ENCODE results near the gene RCOR1.

RCOR1 gene

DNA sequence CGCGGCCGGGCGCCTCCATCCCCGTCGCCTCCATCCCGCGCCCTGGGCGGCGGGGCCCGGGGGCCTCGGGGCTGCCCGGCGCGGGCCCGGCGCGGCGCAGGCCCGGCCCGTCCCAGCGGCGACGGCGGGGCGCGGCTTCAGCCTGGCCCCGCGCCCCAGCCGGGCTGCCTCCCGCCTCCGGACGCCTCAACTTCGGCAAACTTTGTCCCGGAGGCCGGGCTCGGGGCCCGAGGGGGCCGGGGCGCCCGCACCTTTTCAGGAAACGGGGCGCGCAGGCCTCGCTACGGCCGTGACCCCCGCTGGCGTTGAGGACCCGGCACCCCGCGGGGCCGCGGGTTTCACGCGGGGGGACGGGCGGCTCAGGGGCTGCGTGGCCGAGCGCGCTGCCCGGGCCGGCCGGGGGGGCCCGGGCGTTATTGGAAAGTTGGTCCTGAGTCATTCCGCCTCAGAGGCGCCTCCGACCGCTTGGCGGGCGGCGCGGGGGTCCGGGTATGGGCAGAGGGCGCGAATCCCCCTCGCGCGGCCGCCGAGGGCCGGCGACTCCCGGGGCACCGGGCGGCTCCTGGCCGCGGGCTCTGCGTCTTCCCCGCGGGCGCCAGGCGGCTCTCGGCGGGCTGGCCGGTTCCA, 185.4 kb downstream of the RCOR1 start:
- DNase-seq (ENCODE audit: insufficient read length, low spot score) (no peak), FAIRE-seq (no peak)
- TF ChIP-seq, protein P1, sequence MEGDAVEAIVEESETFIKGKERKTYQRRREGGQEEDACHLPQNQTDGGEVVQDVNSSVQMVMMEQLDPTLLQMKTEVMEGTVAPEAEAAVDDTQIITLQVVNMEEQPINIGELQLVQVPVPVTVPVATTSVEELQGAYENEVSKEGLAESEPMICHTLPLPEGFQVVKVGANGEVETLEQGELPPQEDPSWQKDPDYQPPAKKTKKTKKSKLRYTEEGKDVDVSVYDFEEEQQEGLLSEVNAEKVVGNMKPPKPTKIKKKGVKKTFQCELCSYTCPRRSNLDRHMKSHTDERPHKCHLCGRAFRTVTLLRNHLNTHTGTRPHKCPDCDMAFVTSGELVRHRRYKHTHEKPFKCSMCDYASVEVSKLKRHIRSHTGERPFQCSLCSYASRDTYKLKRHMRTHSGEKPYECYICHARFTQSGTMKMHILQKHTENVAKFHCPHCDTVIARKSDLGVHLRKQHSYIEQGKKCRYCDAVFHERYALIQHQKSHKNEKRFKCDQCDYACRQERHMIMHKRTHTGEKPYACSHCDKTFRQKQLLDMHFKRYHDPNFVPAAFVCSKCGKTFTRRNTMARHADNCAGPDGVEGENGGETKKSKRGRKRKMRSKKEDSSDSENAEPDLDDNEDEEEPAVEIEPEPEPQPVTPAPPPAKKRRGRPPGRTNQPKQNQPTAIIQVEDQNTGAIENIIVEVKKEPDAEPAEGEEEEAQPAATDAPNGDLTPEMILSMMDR (IDR thresholded peaks at IDR 0.05; ENCODE audit: insufficient read depth, missing control alignments) = no peak

GRCh38 chr14:102778338-102779083, 186.1 kb downstream of the RCOR1 start:
- no peak for DNase-seq (ENCODE audit: insufficient read length, low spot score)
- TF ChIP-seq, protein P1 (IDR thresholded peaks at IDR 0.05; ENCODE audit: insufficient read depth, missing control alignments) = no peak
- no peak for FAIRE-seq

GRCh38 chr14:102779084-102779462, 186.6 kb downstream of the RCOR1 start:
- DNase-seq (ENCODE audit: insufficient read length, low spot score) (no peak), FAIRE-seq (no peak)
- TF ChIP-seq, protein P1 (IDR thresholded peaks at IDR 0.05; ENCODE audit: insufficient read depth, missing control alignments) = no peak

DNA sequence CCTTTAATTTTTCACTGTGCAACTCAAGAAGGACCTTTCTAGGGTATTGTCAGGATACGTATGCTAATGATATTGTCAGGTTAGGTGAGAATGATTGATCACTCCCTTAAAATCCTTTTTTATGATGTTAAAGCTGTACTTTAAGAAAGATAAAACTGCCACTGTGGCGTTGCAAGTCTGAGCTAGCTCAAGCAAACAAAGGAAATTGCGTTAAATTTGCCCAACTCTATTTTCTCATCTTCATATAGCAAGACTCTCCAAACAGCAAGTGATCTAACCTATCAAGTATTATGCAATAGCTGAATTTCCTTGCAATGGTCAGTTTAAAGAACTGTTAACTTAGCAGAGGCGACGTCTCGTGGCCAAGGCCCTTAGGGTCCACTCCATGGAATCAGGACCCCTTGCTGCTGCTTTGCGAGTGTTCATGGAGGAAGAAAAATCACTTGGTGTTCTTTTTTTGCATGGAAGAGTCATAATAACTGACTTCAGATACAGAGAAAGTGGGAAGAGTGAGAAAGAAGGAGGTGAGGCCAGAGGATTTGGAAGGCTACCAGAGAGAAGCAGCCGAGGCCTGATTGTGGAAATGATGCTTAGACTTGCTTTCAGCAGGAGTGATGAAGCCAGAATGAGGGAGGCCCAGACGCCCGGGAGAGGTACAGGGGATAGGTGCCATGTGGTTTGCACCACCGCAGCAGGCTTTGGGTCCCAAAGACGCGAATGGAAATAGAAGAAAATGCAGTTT, 187.3 kb downstream of the RCOR1 start:
- DNase-seq (ENCODE audit: insufficient read length, low spot score) (no peak), FAIRE-seq (no peak)
- TF ChIP-seq, protein P1 (IDR thresholded peaks at IDR 0.05; ENCODE audit: insufficient read depth, missing control alignments) = no peak
